Measurements from ENCODE around the gene PLA2G4E.

Gene PLA2G4E

GRCh38 chr15:41990243-41990605 lies 30.6 kb downstream of the PLA2G4E start:
- DNase-seq: no peak

GRCh38 chr15:41989573-41990242 lies 31.1 kb downstream of the PLA2G4E start:
- peak; percentile 69 for DNase-seq

DNA sequence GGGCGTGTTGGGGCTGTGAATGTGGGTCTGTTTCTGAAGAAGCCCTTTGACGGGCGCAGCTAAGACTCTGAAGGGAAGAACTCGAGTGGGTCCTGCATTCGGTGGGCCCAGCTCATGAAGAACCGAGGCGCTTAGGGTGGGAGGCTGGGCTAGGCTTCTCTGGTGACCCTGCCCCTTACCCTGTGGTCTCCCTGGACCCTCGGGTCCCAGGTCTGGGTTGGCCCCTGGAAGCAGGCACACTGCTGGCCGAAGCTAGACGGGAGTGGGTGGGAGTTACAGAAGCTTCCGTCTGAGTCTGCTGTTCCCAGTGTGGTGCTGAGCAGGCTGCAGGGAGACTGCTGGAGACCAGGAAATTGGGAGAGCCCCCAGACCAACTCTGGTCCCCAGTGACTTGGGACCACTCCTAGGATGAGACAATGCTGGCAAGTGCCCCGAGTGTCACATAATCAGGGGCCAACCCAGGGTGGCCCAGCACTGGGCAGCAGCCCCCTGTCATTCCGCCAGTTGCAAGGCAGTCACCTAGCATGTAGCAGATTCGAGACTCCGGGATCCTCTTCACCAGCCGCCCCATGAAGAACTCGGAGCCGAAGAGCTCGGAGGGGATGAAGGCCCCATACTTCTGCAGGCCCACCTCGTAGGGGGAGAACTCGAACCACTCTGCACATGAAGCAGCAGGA lies 31.8 kb downstream of the PLA2G4E start:
- no peak for DNase-seq

GRCh38 chr15:41987925-41988275 lies 32.9 kb downstream of the PLA2G4E start:
- DNase-seq: no peak

DNA sequence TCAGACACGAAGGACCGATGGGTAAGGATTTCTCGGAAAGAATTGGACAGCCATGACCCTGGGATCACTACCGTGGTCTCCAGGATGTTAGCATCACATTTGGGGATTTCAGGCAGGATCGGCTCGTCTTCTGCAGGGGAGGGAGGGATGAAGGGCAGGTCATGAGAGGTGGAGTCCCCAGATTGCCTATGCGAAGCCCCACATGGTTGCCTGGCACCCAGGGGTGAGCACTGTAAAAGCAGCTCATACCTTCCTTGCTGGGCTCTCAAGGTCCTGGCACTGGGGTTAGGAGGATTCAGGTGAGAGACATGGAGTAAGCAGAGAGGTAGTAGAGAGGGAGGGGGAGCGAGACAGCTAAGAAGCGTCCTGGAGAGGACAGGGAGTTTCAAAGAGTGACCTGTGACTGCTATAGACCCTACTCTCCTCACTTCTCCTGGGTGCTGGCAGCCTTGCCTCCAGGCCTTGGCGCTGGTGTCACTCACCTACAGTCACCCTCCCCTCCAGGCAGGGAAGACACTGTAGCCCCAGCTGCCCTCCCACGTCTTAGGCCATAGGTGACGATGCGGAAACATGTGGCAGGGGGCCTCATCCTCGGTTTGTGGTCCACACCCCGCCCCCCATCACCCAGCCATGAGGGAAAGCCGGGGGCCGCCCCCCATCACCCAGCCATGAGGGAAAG lies 33.5 kb downstream of the PLA2G4E start:
- no peak for DNase-seq

GRCh38 chr15:41985236-41986160 lies 35.3 kb downstream of the PLA2G4E start:
- DNase-seq: no peak

DNA sequence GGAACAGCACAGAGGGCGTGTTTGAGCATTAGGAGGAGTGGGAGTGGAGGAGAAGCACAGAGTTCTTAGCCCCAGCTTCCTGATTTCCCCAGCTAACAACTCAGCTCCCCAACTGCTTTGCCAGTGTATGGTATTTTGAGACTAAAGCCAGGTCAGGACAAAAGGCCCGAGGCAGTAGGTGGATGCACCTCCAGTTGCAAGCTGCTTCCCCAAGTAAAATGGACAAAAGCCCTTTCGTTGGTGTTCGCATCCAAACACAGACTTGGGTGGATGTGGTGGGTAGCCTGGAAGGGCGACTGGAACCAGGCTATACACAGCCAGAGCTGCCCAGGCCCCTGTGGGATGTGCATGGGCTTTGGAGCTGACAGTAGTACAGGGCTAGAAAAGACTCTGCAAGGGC lies 36.2 kb downstream of the PLA2G4E start:
- no peak for DNase-seq

GRCh38 chr15:41983621-41984571 lies 36.9 kb downstream of the PLA2G4E start:
- DNase-seq: no peak

DNA sequence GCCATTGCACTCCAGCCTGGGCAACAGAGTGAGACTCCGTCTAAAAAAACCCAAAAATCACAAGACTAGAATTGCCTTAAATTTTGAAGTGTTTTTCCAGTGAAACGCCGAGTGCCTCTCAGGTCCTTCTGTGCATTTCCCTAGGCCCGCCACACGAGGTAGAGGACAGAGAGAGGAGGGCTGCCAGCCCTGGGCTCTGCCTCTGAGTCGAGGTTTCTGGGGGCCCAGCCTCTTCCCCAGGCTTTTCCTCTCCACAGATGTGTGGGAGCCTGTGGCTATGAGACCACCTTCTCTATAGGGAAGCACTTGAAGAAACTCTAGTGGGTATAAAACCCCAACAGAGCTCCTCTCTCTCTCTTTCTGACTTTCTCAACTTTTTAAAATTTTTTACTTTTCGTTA lies 37.6 kb downstream of the PLA2G4E start:
- DNase-seq: no peak

DNA sequence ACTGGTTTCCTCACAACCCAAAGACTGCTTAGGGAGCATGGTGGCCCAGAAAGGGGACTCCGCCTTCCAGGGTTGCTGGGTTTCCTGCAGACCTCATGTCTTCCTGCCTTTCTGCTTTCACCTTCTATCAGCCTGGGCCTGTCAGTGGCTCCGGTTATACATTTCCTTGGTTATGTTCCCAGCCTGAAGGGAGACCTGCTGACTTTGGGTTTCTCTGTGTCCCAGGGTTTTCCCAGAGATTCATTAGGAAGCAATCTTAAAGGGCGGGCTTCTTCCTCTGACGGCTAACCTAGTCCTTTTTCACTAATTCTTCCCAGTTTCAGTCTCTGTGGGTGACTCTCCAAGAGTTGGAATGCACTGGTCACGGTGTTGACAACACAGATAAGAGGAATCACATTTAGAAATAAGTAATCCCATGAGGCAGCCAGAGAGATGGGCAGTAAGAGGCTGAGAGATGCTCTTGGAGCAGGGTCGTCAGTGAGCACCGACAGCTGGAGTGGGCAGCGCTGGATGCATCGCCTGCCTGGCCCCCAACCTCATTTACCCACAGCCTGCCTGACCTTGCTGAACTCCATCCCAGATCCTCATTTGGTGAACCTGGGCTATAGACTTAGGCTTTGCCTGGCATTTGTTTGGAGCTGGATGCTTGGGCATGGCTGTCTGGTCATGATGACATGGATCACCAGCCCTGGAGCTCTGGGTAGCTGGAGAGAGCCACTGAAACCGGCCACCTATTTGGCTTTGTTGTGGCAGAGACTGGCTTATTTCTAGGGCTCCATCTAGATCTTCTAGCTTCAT lies 38.5 kb downstream of the PLA2G4E start:
- DNase-seq: no peak

- DNase-seq: peak; percentile 22
Observed at GRCh38 chr15:41981371-41982132, 39.3 kb downstream of the PLA2G4E start.

DNA sequence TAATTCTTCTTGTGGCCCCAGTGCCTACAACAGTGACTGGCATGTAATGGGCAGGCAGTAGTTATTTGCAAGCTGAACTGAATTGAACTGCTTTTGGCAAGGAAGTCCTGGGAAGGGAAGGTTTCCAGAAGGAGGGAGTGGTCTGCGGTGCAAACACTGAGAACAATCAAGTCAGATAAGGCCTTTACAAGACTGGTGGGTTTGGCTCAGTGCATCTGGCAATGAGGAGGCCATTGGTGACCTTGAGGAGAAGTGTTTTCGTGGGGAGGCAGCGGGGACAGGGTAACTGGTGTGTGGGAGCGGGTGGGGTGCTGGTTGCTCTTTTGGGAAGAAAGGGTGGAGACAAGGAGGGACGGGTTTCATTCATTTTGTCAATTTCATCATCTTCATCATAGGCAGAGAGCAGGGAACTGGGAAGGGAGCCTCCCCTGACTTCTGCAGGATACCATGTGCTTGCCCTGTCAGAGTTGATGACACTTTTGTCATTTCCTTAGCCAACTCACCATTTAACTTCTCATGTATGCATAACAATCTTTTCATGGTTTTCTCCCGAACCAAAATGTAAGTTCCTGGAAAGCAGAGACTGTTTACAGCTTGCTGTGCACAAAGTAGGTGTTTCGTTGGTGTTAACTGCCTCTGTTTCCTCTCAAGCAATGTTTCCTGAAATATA lies 40.1 kb downstream of the PLA2G4E start:
- no peak for DNase-seq

GRCh38 chr15:41979493-41980266 lies 41.2 kb downstream of the PLA2G4E start:
- no peak for DNase-seq

DNA sequence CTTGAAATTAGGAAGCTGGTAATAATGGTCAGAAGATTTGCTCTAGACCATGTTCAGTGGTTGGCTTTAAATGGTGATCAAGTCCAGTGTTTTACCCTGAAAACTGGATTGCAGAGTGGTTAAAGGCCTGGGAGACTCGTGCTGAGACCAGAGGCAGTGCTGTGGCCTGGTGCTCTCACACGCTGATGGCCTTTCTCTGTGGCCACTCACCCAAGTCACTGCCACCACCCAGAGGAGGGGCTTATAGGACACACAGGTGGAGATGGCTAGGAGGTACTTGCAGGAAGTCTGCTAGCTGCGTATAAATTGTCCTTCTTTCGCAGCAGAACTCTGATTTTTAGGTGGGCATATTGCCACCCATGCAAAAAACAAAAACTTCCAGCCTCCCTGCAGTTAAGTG lies 42.3 kb downstream of the PLA2G4E start:
- no peak for DNase-seq

GRCh38 chr15:41977757-41978383 lies 43.0 kb downstream of the PLA2G4E start:
- no peak for DNase-seq

GRCh38 chr15:41975669-41976068 lies 45.2 kb downstream of the PLA2G4E start:
- DNase-seq: no peak

- no peak for DNase-seq
Observed at GRCh38 chr15:41974041-41974440, 46.8 kb downstream of the PLA2G4E start.
